HG03103 (cell line): Measurements from ENCODE around the gene CD274.
A peak's percentile ranks its signal among the peaks of the same experiment; 100 is the strongest.
"Not testable (repeated sequence)": the region's sequence is repeated elsewhere in the genome, so short reads cannot be mapped to it uniquely, and the experiment has no call there.

Source experiments
- ATAC-seq: cut with Tn5 transposase; IDR thresholded peaks from one replicate; pipeline ENCODE4 v1.9.1; 2021; ENCODE audit warnings: low read depth; ENCODE audit not compliant: unreplicated experiment

The CD274 gene

DNA sequence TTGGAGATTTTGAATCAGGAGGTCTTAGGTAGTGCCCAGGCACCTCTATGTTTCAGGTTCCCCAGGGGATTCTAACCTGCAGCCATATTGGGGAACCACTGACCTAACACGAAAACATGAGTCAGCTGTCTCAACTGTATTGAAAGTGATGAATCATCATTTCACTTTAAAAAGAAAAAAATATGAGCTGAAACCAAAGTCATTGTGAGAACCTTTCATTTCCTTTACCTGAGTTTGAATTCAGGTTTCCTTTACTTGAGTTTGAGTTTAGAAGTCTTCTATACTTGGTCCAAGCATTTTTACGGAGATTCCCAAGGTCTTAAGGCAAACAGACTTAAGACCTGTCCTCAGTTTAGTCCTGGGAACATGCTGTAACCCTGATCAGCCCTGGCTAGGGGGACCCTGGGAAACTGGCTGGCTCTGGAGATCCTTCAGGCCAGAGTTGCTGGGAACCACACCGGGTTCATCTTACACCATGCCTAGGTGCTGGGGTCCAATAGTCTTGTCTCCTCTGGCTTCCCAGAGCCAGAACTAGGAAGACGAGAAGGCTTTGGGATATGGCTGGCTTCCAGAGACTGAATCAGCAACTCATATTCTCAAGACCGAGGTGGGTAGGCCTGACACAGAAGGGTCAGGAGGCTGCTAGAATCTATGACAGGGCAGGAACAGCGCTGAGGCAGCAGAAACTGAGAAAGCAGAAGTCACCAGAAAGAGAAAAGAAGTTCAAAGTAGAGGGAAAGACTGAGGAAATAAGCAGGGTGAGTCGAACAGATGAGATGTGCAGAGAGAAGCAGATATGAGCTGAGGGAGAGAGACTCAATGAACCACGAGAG lies 43.6 kb downstream of the CD274 start:
- ATAC-seq, result peak; percentile 71

DNA sequence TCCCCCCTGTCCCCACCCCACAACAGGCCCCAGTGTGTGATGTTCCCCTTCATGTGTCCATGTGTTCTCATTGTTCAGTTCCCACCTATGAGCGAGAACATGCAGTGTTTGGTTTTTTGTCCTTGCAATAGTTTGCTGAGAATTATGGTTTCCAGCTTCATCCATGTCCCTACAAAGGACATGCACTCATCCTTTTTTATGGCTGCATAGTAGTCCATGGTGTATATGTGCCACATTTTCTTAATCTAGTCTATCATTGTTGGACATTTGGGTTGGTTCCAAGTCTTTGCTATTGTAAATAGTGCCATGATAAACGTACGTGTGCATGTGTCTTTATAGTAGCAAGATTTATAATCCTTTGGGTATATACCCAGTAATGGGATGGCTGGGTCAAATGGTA lies 44.4 kb downstream of the CD274 start:
- not testable (repeated sequence) for ATAC-seq

DNA sequence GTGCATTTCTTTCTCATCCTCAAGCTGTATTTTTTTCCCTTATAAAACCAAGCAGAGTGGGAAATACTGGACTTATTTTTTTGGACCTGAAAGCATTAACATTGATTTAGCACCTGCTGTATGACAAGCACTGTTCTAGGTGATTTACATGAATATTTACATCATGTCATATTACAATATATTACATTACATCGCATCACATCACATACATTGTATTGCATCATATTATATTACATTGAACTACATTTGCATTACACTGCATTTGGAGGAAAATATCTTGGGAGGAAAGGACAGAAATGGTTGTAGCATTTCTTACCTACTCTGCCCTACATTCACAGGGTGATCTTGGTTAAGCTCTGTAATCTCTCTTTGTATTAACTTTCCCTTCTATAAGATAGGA lies 48.8 kb downstream of the CD274 start:
- no peak for ATAC-seq

DNA sequence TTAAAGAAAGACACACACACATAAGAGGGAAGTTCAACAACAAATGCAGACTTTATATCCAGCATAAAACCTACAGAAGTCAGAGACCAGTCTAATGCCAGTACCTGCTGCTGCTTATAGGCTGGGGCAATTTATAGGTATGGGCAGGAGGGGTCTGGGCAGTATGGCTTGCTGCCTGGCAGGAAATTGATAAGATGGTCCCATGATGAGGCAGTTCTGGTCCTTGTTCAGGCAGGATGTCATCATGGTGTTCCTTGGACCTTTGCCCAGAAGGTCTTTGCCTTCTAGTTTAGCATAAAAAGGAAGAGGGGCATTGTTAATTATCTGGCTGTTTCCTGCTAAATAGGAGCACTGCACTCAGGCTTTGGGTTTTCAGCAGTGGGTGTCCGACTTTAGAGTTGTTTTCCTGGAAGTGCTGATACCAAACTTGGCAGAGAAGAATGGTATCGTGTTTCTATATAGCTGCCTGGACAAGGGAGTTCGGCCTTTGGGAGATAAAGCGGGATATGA lies 49.6 kb downstream of the CD274 start:
- ATAC-seq, result no peak

DNA sequence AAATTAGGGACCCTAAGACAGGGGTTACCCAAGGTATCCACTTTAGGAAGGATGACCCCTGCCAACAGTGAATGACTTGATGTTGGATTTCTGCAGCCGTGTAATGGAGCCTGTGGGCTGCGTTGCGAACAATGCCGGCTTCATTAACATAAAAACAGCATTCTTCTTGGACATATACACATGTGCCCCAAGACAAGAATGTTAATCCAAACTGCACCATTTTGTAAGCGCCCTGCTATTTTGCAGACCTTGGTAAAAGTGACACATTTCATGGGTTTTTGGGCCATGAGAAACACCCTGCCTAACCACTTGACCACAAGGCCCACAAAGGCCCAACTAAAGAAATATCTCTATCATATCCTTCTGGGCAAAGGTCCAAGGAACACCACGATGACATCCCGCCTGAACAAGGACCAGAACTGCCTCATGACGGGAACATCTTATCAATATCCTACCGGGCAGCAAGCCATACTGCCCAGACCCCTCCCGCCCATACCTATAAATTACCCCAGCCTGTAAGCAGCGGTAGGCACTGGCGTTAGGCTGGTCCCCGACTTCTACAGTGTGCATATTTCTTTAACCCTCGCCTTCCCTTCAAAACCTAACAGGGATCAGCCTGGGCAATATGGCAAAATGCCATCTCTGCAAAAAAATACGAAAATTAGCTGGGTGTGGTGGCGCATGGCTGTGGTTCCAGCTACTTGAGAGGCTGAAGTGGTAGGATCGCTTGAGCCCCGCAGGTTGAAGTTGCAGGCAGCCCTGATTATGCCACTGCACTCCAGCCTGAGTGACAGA lies 50.3 kb downstream of the CD274 start:
- ATAC-seq, result no peak

DNA sequence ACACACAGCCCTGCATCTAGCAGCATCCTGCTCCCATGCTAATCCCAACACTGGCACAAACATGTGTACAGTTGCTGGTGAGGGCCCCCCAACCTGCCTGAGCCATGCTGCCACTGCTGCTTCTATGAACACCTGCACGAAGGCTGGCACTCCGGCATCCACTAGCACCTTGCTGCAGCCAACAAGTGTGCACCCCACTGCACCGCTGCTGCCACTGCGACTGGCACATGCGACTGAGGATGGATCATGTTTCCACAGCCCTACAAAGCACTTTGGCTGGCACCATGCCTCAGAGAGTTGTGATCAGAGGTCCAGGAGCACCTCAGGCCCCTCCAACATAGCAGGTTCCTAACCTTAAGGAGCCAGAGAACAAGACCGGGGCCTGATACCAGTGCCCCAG lies 52.2 kb downstream of the CD274 start:
- ATAC-seq, result no peak

DNA sequence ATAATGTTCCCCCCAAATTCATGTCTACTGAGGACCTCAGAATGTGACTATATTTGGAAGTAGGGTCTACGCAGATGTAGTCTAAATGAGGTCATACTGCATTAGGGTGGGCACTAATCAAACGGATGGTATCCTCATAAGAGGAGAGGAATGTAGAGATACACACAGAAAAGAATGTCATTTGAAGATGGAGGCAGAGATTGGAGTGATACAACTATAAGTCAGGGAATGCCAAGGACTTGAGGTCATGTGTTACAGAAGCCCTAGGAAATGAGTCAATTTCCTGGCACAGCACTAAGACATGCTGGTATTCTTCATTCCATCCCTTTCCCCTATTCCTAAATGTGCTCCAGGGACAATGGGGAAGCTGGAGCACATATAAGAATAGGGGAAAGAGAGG lies 59.2 kb downstream of the CD274 start:
- ATAC-seq, result no peak

DNA sequence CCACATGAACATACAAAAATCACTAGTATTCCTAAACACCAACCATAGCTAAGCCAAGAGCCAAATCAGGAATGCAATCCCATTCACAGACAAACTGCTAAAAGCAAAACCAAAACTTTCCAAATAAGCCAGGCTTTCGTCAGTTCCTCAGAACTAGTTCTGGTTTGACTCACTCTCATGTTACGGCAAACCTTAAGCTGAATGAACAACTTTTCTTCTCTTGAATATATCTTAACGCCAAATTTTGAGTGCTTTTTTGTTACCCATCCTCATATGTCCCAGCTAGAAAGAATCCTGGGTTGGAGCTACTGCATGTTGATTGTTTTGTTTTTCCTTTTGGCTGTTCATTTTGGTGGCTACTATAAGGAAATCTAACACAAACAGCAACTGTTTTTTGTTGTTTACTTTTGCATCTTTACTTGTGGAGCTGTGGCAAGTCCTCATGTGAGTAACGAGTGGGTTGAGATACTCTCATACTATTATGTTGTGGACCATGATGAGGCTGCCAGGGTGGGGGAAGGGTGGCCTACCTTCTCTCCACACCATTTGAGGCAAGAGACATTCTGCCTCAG lies 60.1 kb downstream of the CD274 start, which contains the start of gene PDCD1LG2:
Gene PDCD1LG2 (plus strand): TSS at position 172 of the 572 bp plus-strand sequence. CDS start 12,016 bp downstream, outside the sequence.
- ATAC-seq, result peak; percentile 68

DNA sequence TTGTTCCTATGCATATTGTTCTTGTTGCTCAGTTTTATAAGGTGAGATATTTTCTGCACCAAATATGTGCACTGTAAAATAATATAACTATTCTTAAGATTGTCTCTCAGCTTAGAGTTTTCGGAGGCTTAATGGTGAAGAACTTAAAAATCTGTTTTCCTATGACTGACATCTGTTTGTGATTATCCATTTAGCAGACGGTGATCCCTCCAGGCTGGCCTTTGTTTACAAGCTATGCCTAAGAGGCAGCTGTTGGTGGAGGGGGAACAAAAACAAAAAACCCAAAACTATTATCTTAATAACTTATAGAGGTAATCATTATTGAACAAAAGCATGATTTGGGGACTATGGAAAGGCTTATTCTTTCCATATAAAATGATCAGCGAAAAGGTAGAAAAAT lies 60.6 kb downstream of the CD274 start:
- no peak for ATAC-seq

DNA sequence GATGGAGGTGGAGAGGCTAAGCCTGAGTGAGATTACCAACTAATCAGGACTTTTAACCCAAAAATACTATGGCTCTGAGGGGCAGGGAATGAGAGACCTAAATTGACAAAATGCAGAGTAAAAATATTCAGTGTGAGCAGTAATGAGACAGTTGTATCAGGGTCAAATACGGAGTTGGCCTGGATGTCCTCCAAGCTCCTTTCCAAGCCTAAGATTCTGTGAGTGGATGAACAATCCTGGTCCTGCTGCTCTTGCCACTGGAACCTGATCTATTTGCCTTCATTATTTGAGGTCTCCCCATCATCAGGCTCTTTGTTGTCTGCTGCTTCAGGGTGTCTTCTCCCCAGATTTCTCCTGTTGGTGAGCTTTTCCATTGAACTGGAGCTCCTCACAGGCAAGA lies 61.1 kb downstream of the CD274 start:
- no peak for ATAC-seq

DNA sequence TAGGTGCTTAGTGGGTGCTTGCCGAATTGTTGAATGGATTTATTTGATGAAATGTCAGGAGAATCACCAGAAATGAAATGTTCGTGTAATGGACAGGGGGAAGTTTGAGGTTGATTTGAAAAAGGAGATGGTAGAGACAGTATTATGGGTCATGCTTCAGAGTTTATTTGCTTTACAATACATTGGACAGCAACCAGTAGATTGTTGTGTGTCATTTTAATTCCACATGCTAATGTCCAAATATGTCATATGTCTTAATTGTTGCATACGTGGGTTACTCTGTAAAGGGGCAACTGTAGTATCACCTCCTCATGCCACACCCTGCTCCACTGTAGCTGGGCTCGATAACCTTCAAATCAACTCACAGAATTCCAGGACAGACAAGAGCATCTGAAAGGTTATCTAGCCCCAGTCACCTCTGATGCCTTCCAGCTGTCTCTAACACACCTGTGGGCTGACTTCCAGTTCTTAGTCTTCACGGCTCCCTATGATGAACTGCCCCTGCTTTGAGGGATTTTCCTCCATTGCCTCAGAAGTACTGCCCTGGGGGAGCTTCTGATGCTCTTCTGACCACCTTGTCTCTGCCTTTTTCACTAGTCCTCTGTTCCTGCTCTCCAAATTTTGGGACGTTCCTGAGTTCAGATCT lies 61.7 kb downstream of the CD274 start:
- no peak for ATAC-seq

DNA sequence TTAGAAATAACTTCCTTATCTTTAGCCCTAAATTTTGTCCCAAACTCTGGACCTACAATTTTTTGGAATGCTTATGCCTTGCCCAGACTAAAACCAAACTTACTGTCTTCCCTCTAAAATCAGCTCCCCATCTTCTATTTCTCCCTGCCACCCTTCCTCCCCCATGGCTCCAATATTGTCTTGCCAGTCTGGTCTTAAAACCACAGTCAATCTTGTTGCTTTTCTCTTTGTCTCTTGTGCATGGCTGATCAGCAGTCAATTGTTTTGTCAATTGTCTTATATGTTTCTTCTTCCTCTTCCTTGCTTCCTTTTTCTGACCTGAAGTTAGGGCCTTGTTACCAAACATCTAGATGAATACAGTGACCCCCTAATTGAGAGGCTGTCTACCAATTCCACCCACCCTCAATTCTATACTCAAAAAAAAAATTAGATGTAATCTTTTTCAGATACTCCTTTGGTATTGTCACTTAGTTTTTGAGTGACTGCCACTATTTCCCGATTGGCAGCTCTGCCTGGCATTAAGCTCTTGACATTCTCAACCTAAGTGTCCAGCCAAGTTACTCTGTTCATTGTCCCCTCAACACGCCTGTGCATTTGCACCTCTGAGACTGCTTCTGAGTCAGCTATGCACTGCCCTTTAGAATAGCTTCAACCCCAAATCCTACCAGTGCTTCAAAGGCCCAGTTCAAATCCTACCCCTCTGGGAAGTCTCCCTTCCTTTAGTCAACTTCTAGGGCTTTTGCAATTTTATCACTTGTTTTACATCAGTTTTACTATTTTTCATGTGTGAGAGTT lies 62.5 kb downstream of the CD274 start:
- no peak for ATAC-seq

DNA sequence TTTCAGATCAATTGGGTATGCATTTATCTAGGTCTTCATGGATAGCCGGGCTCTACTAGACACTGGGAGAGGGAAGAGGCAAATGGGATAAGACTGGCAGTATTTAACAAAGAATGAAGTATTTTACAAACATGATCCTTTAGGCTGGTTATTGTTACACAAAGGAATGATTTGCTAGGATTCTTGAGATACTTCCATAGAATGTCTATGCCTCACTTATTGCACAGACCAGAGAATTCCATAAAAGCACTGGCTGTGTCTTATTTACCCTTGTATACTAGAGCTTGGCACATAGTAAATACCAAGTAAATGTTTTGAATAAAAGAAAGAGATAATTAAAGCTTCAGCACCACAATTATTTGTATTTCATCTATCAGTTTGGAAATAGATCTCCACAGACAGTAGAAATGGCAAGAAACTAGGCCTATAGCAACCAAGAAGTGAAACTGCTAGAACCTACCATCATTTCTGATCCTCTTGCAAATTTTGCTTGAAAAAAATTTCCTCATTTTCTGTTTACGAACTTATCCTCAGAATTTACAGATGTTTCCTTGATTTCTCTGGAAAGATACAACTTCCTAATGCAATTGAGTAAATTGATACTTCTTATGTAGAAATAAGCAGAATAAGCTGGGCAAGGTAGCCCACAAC lies 63.7 kb downstream of the CD274 start:
- ATAC-seq, result no peak

DNA sequence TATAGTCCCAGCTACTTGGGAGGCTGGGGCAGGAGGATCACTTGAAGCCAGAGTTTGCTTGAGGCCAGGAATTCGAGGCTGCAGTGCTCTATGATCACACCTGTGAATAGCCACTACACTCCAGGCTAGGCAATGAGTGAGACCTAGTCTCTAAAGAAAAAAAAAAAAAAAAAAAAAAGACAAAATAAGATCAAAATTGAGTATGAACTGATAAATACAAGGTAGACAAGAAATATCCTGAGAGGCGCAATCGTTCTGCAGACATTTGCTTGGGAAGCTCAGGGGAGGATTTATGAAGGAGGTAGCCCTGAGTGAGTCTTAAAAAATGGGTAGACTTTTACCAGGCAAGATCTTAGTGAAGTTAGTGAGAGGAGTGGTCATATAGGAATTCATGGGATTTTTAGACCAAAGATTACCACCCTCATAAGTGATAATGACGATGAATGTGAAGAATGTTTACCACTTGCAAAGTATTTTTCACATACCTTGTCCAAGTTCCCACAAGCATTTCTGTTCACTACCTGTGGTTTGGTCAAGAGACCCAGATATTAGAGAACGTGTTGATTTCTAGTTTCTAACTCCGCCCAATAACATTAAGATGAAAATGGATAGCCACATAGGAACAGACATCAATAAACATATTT lies 64.4 kb downstream of the CD274 start:
- no peak for ATAC-seq

DNA sequence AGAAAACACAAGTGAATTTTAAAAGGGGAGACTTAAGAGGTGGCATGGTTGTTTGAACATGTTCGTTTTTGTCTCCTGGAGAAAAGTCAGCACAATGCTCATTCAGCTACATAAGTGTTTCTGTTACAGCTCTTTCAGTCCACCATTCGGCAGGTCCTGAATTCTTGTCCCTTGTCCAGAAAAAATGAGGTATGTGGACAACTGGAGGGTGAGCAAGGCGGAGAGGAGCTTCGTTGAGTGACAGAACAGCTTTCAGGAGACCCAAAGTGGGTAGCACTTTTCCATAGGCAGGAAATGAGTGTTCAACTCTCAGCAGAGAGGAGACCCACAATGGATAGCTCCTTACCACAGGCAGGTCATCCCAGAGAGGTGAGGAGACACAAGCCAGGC lies 64.9 kb downstream of the CD274 start:
- no peak for ATAC-seq

DNA sequence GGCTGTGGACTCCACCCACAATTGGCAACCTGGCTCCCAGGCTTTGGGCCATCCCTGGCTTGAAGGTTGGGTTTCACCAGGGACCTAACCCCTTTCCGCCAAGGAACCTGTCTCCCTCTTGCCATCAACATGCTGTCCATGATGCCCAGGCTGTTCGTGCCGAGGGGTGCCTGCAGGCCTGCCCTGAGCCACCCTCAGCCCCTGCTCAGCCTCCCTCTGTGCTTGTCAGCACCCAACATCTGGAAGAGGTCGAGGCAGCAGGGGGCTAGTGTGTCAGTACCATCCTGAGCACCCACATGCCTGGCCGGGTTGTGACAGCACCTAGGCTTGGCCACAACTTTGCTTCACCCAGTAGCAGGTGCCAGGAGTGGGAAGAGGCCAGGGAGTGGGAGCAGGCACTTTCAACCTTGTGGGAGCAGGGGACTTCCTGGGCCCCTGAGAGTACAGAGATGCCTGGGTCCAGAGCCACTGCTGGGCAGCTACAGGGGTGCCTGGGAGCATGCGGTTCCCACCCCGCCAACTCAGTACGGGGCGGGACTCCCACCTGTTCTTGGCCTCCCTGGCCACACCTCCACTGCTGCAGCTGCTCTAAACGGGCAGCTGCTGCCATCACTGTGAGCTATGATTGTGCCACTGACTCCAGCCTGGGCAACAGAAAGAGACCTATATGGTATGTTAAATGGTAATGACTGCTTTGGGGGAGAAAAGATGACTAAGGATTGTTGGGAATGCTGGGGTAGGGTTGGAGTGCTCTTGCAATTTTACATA lies 66.3 kb downstream of the CD274 start:
- ATAC-seq, result no peak

DNA sequence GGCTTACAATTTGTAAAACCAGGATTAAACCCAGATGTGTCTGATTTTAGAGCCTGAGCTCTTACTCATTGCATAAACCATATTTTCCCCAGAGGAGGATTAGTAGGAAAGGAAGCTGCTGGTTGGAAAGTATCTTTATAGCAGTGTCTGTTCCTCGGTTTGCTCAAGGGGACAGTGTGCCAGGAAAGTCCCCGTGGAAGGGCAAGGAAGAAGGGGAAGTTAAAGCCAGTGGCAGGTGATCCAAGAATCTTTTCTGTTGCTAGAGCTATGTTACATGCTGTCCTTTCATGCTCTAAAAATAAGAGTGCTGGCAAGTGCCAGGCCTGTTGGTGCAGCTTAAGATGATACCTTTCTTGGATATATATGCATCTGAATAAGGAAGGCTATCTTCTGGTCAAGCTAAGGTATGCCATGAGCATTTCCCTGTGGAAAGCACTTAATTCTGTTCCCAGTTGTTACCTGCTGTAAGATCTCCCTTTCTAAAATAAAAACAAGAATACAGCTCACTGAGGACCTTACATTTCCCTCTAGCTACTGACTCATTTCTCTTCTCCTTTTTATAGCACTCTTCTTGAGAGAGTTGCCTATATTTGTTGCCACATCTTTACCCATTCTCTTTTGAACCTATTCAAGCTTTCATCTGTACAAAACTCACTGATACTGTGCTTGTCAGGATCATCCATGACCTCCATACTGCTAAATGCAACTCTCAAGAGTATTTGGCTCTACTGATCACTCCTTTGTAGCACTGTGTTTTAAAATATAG lies 68.0 kb downstream of the CD274 start:
- ATAC-seq, result peak; percentile 63

DNA sequence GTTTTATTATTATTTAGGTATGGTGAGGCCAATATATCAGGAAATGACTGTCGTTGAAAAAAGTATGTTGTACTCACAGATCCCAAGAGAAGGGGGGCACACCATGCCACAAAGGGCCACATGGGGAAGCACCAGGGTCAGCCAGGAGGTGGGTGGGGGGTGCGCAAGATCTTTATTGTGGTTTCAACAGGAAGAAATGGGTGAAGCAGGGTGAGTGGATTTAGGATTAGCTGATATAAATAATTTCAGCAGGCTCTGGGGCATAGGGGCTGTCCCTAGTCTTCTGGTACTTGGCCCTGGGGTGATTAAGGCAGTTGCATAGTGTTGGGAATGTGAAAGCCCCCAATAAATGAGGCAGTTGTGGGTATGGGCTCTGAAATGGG lies 68.6 kb downstream of the CD274 start:
- ATAC-seq, result no peak
